ENCODE measurements around the gene CSTB. TPM values are rescaled to one million over a fixed set of nuclear protein-coding genes. Genes with fewer than 3 reads are reported as not detected.

Gene CSTB
- total RNA-seq, 1 donor from 2014 or later: 56.5 TPM

DNA sequence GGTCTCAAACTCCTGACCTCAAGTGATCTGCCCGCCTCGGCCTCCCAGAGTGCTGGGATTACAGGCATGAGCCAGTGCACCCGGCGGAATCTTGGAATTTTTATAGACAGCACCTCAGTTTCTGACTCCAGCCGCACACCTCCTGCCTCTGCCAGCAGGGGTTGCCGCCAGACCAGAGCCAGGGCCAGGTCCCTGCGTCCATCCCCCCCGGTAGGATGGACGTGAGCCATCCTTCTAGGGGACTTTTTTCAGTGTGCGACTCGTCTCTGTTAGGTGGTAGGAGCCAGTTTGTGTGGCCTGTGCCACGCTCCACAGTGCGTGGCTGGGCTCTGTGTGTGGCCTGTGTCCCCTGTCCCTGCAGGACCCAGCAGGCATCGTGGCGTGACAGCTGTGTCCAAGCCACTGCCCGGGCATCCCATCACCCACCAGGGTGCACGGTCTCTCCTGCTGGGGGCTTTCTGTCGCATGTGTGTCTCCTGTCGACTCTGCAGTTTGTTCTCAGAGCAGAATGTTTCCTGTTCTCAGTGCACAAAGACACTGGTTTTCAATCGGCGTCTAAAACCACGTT, 15.6 kb downstream of the CSTB start:
- DNase-seq (ENCODE audit: low spot score): no peak
- Mint-ChIP-seq H3K27ac (ENCODE audit: unreplicated experiment) (peak overlapping the region; percentile 17), H3K36me3 (ENCODE audit: low read depth) (peaks cover 17% of the 10 kb centered on the region), H3K9me3 (ENCODE audit: low read depth) (no peaks in the 10 kb centered on the region), H3K27me3 (ENCODE audit: low read depth) (no peaks in the 10 kb centered on the region), H3K4me1 (ENCODE audit: low read depth) (peaks cover 21% of the 10 kb centered on the region), H3K4me3 (ENCODE audit: unreplicated experiment) (no peak overlapping the region)
- TF ChIP-seq, protein P1, sequence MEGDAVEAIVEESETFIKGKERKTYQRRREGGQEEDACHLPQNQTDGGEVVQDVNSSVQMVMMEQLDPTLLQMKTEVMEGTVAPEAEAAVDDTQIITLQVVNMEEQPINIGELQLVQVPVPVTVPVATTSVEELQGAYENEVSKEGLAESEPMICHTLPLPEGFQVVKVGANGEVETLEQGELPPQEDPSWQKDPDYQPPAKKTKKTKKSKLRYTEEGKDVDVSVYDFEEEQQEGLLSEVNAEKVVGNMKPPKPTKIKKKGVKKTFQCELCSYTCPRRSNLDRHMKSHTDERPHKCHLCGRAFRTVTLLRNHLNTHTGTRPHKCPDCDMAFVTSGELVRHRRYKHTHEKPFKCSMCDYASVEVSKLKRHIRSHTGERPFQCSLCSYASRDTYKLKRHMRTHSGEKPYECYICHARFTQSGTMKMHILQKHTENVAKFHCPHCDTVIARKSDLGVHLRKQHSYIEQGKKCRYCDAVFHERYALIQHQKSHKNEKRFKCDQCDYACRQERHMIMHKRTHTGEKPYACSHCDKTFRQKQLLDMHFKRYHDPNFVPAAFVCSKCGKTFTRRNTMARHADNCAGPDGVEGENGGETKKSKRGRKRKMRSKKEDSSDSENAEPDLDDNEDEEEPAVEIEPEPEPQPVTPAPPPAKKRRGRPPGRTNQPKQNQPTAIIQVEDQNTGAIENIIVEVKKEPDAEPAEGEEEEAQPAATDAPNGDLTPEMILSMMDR (IDR thresholded peaks at IDR 0.05): no peak

DNA sequence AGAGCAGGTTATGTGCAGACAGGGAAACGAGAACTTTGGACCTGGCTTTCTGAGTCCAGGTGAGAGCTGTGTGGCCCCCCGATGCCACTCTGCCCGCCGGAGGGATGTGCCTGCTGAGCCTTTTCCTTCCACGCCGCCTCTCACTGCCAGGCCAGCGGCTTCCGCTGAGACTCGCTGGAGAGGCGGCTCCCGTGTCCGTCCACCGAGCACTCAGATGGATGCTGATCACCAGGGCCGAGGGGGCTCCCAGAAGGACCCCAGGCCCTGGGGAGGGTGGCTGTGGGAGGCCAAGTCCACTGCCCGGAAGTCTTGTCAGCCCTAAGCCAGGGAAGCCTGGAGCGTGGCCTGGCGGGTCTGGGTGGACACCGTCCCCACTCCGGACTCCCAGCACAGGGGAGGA, 16.5 kb downstream of the CSTB start:
- no peak overlapping the region for H3K27ac Mint-ChIP-seq (ENCODE audit: unreplicated experiment)
- H3K4me1 Mint-ChIP-seq (ENCODE audit: low read depth): peaks cover 15% of the 10 kb centered on the region
- no peak for DNase-seq (ENCODE audit: low spot score)
- no peak overlapping the region for H3K4me3 Mint-ChIP-seq (ENCODE audit: unreplicated experiment)
- TF ChIP-seq, protein P1 (IDR thresholded peaks at IDR 0.05): no peak
- peaks cover 18% of the 10 kb centered on the region for H3K36me3 Mint-ChIP-seq (ENCODE audit: low read depth)
- H3K27me3 Mint-ChIP-seq (ENCODE audit: low read depth): no peaks in the 10 kb centered on the region
- no peaks in the 10 kb centered on the region for H3K9me3 Mint-ChIP-seq (ENCODE audit: low read depth)

DNA sequence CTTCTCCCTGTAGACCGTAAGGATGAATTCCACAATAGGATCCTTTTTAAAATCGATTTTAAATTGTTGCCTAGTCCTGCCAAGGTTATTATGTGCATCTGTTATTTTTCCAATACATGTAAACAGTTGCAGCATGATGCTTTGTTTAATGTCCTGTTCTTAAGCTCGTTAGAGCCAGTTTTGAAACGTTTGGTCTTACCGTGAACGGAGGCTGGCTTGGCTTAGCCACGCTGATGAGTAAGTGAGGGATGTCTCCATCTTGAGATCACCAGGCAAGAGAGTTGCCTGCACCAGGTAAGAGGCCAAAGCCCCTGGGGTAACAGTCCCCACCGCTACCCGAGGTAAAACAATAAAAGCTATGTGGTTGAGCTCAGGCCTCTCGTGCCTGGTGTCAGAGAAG, 17.3 kb downstream of the CSTB start:
- no peak overlapping the region for H3K27ac Mint-ChIP-seq (ENCODE audit: unreplicated experiment)
- H3K4me1 Mint-ChIP-seq (ENCODE audit: low read depth): peaks cover 18% of the 10 kb centered on the region
- no peak for DNase-seq (ENCODE audit: low spot score)

DNA sequence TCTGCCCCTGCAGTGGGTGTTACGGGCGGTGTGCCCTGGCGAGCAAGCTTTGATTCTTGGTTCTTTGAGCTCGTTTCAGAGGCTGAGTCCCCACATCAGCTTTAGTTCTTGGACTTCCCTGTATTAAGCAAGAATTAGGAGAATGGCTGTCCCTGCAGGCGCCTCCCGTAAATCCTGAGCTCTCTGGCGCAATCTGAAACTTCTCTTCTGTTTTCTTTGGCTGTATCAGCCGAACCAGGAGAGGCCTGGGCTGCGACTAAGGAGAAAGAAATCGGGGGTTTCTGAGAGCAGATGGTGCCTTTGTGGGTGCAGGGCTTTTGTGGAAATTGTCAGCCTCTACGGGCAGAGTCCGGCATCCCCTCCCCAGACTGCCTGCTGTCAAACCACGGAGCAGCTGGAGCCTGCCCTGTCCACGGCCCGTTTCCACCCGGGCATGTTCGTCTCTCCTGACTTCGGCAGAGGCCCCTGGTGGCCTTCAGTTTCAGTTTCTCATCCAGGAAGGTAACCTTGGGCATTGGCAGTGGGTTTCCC, 17.9 kb downstream of the CSTB start:
- Mint-ChIP-seq H3K4me3 (ENCODE audit: unreplicated experiment) (peak overlapping the region; percentile 24), H3K27me3 (ENCODE audit: low read depth) (no peaks in the 10 kb centered on the region), H3K9me3 (ENCODE audit: low read depth) (no peaks in the 10 kb centered on the region), H3K4me1 (ENCODE audit: low read depth) (peaks cover 18% of the 10 kb centered on the region), H3K36me3 (ENCODE audit: low read depth) (peaks cover 26% of the 10 kb centered on the region), H3K27ac (ENCODE audit: unreplicated experiment) (peak overlapping the region; percentile 84)
- TF ChIP-seq, protein P1 (IDR thresholded peaks at IDR 0.05): no peak
- DNase-seq (ENCODE audit: low spot score): no peak

More for the DNA sequence above, 17.3 kb downstream of the CSTB start:
- H3K9me3 Mint-ChIP-seq (ENCODE audit: low read depth): no peaks in the 10 kb centered on the region
- no peak overlapping the region for H3K4me3 Mint-ChIP-seq (ENCODE audit: unreplicated experiment)
- TF ChIP-seq, protein P1 (IDR thresholded peaks at IDR 0.05): no peak
- no peaks in the 10 kb centered on the region for H3K27me3 Mint-ChIP-seq (ENCODE audit: low read depth)
- peaks cover 23% of the 10 kb centered on the region for H3K36me3 Mint-ChIP-seq (ENCODE audit: low read depth)

DNA sequence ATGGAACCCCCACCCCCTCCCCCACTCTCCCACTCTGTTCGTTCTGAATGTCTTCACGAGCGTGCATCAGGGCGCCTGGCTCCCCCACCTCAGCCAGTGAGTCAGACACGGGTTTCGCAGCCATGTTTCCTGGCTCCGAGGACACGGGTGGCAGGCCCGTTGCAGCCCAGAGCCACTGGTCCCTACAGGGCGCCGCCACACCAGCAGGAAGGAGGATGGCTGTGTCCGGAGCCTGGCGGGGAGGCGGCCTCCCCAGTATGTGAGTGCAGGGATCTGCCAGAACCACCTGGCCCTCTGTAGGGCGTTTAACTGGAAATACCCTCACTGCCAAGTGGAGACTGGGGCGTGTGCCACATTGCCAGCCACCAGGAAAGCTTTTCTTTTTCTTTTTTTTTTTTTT, 18.5 kb downstream of the CSTB start:
- Mint-ChIP-seq H3K4me3 (ENCODE audit: unreplicated experiment) (peak overlapping the region; percentile 24), H3K27me3 (ENCODE audit: low read depth) (no peaks in the 10 kb centered on the region), H3K27ac (ENCODE audit: unreplicated experiment) (peak overlapping the region; percentile 84), H3K9me3 (ENCODE audit: low read depth) (no peaks in the 10 kb centered on the region), H3K36me3 (ENCODE audit: low read depth) (peaks cover 29% of the 10 kb centered on the region), H3K4me1 (ENCODE audit: low read depth) (peaks cover 18% of the 10 kb centered on the region)
- no peak for DNase-seq (ENCODE audit: low spot score)
- TF ChIP-seq, protein P1 (IDR thresholded peaks at IDR 0.05): no peak

Measured in chondrocyte (in vitro differentiated cells).